Activated T-cell treated with anti-CD3 and anti-CD28 coated beads for 1 hour (primary cell): ENCODE measurements around the gene SEMA4C.

Source experiments
- DNase-seq: peaks from one replicate; pipeline ENCODE4 v3.0.0-alpha.2; 2020; ENCODE audit warnings: low read depth

SEMA4C gene

GRCh38 chr2:96881349-96882195 is 11.7 kb upstream of the SEMA4C start:
- DNase-seq: no peak

- no peak for DNase-seq
Observed at GRCh38 chr2:96880891-96881273, 11.0 kb upstream of the SEMA4C start.

DNA sequence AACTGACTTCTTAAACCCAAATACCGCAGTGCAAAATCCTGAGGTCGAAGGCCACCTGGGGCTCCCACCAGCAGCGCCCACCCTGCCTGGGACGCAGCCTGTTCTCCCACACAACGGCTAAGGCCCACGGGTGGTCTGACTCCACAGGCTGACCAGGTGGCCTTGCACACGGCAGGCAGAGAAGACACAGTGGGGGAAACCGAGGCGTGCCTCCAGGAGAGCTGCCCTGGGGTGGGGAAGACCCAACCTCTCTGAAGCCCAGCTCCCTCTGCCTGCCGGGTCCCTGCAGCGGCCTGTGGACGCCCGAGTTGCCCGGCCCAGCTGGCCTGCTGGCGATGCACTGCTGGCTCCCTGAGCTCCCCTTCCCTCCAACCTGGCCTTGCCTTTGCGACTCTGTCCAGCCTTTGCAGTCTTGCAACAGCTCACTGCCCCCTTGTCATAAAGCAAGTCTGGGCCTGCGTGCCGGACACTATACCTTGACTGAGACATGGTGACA is 9.7 kb upstream of the SEMA4C start:
- no peak for DNase-seq

DNA sequence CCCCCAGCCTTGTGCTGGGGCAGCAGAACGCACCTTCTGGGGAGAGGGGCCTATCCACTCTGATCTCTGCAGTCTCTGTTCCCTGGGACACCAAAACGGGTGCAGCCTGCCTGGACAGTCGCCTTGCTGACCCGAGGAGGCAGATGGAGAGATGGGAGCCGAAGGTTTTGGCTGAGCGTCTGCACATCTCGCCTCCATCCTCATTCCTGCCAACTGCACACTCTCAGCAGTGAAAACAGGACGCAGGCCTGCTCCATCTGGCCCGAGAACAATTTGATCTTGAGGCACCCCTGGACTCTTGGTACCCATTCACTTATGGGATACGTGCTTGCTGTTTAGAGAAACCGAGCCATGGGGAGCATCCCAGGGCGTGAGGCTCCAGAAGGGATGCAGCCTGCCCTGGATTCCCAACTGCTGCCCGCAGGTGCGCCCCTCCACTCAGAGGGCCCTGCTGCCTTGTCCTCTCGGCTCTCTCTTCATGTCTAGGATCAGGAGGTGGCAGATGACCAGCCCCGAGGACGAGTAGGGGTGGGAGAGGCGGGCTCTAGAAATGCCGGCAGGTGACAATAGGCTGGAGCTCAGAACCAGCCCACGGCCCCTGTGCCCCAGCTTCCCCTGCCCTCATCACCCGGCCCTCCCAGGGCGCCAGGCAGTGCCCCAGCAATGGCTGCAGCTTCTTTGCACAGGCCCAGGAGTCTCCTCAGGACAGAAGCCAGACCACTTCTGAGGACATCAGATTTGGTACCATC is 9.1 kb upstream of the SEMA4C start:
- no peak for DNase-seq

DNA sequence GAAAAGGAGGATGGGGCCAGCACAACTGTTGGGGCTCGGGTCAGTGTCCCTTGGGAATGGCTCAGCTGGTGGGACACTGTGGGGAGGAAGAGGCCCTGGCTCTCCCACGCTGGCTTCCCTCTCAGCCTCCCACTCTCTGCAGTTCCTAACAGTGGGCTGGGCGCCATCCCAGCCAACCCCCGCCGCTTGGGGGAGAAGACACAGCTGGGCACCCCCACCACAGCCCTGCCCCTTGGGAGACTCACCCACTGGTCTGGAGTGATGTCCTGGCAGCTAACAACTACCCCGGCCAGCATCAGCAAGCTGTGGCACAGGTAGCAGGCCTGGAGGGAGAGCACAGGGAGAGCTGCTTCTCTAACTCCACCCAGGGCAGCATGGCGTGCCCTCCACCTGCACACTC is 8.3 kb upstream of the SEMA4C start:
- no peak for DNase-seq

GRCh38 chr2:96877631-96878092 is 7.8 kb upstream of the SEMA4C start:
- DNase-seq: no peak

DNA sequence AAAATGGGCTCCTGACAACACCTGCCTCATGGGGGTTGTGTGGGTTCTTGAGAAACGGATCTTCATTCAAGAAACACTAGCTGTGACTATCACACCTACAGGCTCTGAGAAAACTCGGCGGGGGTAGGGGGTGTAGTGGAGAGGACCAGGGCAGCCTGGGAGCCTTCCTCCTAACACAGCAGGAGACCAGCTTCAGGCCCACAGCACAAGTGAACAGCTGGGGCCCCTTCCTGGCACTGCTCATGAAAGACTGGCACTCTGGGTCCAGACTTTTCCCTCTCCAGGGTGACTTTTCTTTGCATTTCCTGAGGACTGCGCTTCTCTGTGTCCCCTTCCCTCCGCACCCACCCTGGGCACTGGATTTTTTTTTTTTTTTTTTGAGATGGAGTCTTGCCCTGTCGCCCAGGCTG is 7.2 kb upstream of the SEMA4C start:
- DNase-seq: no peak

DNA sequence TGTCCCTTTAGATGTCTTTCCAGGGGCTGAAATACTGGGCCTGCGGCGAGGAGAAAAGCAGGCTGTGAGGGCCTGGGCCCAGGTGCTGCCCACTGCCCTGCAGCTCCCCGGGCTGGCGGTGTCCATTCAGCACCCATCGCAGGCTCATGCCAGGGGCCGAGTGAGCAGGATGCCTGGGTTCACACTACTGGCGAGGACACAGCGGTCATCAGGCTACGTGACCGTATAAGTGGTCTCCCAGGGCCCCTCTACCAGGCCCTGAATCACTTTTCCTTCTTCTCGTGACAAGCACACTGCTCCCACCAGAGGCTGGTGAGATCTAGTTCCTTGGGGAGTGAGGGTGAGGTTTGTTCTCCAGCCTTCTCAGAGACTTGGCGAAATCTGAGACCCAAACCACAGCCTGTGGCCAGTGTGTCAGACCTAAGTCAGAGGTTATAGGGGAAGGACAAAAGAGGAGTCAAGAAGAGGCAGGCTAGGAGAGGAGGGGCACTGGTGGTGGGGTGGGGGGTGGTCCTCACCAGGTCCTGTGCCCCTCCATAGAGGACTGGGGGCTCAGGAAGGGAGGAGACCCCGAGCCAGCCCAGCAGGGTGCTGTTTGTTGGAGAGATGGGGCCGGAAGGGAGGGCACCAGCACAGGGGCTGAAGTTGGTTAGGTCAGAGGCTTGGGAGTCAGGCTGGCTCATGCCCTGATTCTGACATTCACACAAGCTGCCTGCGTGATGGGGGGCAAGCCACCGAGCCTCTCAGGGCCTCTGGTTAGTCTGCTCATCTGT is 6.6 kb upstream of the SEMA4C start:
- no peak for DNase-seq

DNA sequence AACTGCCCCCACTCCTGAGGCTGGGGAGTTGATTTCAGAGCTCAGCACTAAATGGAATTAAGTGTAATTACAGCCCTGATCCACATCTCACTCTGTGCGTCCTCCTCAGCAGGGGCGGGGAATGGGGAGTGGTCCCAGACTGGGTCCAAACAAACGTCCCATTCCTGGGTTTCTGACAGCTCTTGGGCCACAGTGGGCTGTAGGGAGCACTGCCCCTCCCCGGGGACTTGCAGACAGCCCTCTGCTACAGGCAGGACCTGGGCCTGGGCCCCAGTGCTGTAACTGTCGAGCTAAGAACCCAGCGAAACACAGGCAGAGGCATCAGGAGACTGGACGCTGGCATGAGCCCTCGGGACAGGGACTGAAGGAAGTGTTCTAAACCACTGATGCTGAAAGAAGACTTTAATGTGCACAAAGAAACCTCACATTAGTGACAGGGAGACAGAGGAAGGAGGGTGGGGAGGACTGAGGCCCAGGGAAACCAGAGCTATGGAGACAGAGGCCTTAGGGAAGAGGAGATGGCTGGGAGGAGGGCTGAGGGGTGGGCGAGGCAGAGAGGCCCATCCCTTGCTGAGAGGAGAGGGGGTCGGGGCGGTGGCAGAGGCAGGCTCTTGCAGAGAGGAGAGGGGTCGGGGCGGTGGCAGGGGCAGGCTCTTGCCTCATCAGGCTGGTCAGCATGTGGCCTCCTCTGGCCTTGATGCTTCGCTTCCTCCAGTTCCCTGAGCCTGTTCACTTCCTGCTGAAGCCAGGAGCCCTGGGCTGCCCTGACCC is 5.8 kb upstream of the SEMA4C start:
- DNase-seq: no peak

- no peak for DNase-seq
Observed at GRCh38 chr2:96874198-96874831, 4.4 kb upstream of the SEMA4C start.

DNA sequence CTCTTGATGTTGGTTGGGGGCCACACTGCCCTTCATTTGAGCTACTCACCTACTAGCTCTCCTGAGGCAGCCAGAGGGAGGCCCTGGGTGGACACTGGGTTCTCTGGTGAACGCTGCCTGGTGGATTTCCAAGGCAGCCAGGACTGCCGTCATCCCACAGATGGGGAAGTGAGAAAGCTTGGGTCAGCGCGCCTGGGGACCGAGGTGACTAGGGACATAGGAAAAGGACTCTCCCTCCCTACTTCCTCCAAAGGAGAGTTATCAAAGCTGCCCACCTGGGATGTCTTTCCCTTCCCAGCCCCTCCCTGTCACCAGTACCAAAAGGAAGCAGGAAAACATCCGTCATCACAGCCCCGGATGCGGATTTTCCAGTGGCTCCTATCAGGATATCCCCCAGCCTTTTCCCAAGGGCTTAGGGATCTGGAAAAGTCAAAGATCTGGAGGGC is 3.8 kb upstream of the SEMA4C start:
- DNase-seq: no peak

DNA sequence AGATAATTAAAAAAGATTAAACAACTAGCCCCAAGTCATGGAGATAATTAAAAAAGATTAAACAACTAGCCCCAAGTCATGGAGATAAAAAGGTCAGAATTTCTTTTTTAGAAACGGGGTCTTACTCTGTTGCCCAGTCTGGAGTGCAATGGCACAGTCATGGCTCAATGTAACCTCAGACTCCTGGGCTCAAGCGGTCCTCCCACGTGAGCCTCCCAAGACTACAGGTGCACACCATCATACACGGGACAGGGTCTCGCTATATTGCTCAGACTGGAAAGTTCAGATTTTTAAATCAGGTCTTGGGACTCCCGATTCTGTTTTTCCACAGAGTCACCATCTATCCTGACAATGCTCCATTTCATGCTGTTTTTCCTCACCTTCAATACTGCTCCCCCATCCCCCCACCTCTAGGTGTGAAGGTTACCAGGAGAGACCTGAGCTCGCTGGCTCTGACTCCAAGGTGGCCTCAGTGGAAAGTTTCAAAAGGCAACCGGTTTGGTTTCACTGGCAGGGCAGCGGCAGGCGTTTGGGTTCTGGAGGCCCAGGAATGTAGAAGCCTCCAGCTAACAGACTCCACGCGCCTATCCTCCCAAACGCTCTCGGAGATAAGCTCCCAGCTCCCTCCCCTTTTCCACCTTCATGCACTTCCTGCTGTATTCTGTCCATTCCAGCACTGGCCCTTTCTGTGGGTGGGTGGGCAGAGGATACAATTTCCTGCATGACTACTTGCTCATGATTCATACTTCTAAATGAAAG is 2.9 kb upstream of the SEMA4C start:
- DNase-seq: no peak

DNA sequence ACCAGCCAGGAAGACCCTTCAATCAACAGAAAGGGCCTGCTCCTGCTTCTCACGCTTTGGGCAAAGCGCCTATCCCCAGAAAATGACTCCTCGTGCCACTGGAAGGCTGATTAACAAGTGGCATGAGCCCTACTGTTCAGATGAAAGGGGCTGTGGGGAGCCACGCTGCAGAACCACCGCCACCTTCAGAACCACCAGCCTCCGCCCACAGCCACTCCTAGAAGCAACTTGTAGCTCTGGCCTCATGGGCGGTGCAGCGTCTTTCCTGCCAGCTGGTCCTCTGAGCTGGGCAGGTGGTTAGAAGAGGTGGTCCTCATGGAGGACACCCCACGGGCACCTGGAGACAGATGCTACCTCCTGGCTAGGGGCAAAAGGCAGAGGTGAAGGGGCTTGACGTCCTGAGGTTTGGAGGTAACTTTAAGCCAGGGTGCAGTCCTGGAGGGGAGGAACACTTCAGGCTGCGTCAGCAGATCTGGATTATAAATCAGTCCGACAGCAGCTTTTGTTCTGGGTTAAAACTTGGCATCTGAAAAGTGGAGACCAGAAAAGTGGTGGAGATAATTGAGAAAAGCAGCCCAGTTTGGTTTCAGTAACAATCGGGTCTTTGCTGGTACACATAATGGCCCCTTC is 861 bp upstream of the SEMA4C start:
- DNase-seq: peak; percentile 37

DNA sequence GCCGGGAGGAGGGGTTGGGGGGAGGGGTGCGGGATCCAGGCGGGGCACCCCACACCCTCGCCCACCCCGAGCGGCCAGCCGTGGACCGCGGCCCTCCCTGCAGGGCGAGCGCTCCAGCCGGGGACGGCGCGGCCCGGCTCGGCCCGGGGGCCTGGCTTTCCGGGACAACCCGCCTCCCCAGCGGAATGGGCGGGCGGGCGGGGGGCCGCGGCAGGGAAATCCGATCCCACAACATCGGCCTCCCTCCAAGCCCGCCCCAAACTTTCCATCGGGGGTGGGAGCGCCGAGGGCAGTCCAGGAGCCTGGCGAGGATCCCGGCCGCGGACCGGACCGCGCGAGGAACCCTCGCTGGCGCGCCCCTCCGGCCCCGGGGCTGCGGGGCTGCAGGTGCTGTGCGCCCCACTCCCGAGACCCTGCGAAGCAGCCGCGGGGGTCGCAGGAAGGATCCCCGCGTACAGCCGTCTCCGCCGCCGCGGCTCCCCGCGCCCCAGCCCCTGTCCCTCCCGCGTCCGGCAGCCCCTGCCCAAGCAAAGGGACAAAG is 529 bp downstream of the SEMA4C start:
- no peak for DNase-seq

- DNase-seq: peak; percentile 48
Observed at GRCh38 chr2:96868555-96869280, 1.2 kb downstream of the SEMA4C start.

GRCh38 chr2:96867756-96868554 is 1.9 kb downstream of the SEMA4C start:
- no peak for DNase-seq

DNA sequence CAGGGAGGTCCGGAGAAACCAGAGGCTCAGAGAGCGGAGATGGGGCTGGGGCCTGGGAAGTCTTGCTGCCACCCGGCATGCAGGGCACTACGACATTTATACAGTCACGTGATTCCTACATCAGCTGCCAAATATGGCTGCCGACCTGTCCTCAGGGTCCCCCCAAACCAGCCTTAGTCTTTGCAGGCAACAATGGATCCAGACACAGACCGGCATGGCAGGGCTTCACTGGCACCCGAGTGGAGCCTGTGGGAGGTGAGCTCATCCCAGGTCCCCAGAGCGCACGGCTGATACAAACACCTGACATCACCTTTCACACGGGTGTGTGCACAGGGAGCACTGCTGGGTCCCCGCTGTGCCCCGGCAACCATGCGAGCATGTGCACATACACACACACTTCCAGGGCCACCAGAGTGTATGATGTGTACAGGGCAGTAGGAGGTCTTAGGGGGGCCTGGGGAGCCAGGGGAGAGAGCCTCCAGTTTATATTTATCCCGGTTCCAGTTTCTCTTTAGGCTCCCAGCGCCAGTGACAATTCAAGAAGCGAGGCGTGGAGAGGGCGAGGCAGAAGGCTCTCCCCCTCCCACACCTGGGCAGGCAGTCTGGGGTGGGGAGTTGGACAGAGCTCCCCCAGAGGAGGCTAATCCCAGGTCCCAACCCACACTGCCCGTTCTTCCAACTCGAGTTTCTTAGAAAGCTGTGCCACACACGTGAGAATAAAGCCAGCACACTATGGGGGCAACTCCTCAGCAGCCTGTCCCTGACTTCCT is 2.7 kb downstream of the SEMA4C start:
- no peak for DNase-seq
